C4-2B (cell line): Measurements from ENCODE around the gene KCNMA1.

Experiments used
- CTCF ChIP-seq: fragments of 450-650 bp; conservative IDR thresholded peaks from 2 replicates; pipeline ENCODE4 v1.5.1; 2017; ENCODE audit warnings: mild to moderate bottlenecking
- ZFX ChIP-seq: fragments of 450-650 bp; IDR thresholded peaks from 2 replicates; pipeline ENCODE4 v1.6.1; 2017

DNA sequence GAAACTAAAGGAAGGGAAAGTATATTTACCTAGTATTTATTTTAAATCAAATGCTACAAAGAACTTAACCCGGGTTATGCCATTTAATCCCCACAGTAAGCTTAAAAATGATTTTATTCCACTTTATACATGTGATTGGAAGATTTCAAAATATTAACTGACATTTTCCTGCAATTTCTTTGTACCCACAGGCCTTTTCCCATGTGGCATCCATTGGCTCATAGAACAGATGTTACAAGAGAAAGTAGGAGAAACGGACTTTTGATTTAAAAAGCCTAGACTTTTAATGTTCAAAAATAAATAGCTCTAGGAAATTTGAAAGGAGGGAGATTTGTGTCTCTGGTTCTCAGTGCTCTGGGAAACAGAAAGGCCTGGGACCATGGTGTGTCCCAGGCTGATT is 807.9 kb downstream of the KCNMA1 start:
- TF ChIP-seq CTCF (no peak), ZFX (no peak)
